GM19468 (cell line): ENCODE results near the gene LAMTOR5.
"Not testable (repeated sequence)": the region's sequence is repeated elsewhere in the genome, so short reads cannot be mapped to it uniquely, and the experiment has no call there.

Source experiments
- ATAC-seq: cut with Tn5 transposase; IDR thresholded peaks from one replicate; pipeline ENCODE4 v1.9.1; 2021; ENCODE audit warnings: mild to moderate bottlenecking, moderate library complexity, moderate number of reproducible peaks; ENCODE audit not compliant: unreplicated experiment; ENCODE audit errors: extremely low read depth

LAMTOR5 gene

GRCh38 chr1:110407260-110408210 is at the start of gene LAMTOR5:
TSS of gene LAMTOR5 (minus strand) at chr1:110407694. CDS start at chr1:110407620, 74 bp downstream.
- peak; percentile 70 for ATAC-seq

GRCh38 chr1:110457206-110457605 is 49.7 kb upstream of the LAMTOR5 start:
- no peak for ATAC-seq

- no peak for ATAC-seq
Observed at GRCh38 chr1:110455151-110455550, 47.7 kb upstream of the LAMTOR5 start.

- no peak for ATAC-seq
Observed at GRCh38 chr1:110454328-110454727, 46.8 kb upstream of the LAMTOR5 start.

GRCh38 chr1:110453829-110454228 is 46.3 kb upstream of the LAMTOR5 start:
- ATAC-seq = no peak

GRCh38 chr1:110452330-110452729 is 44.8 kb upstream of the LAMTOR5 start:
- no peak for ATAC-seq

GRCh38 chr1:110450929-110451328 is 43.4 kb upstream of the LAMTOR5 start, which contains the start of gene PROK1:
TSS of gene PROK1 (plus strand) at chr1:110451149. CDS start at chr1:110451217, 68 bp downstream.
- ATAC-seq = no peak

GRCh38 chr1:110449661-110450651 is 42.5 kb upstream of the LAMTOR5 start:
- no peak for ATAC-seq

GRCh38 chr1:110444561-110444960 is 37.1 kb upstream of the LAMTOR5 start:
- ATAC-seq = no peak

- ATAC-seq = no peak
Observed at GRCh38 chr1:110443451-110443850, 36.0 kb upstream of the LAMTOR5 start.

- ATAC-seq = no peak
Observed at GRCh38 chr1:110441888-110442287, 34.4 kb upstream of the LAMTOR5 start.

- ATAC-seq = no peak
Observed at GRCh38 chr1:110440877-110441276, 33.4 kb upstream of the LAMTOR5 start.

GRCh38 chr1:110439873-110440272 is 32.4 kb upstream of the LAMTOR5 start:
- not testable (repeated sequence) for ATAC-seq

- ATAC-seq = no peak
Observed at GRCh38 chr1:110438893-110439292, 31.4 kb upstream of the LAMTOR5 start.

- ATAC-seq = not testable (repeated sequence)
Observed at GRCh38 chr1:110437645-110438299, 30.3 kb upstream of the LAMTOR5 start.

- ATAC-seq = no peak
Observed at GRCh38 chr1:110436635-110437034, 29.1 kb upstream of the LAMTOR5 start.

- no peak for ATAC-seq
Observed at GRCh38 chr1:110434946-110435345, 27.5 kb upstream of the LAMTOR5 start.

- no peak for ATAC-seq
Observed at GRCh38 chr1:110433803-110434202, 26.3 kb upstream of the LAMTOR5 start.

GRCh38 chr1:110433213-110433612 is 25.7 kb upstream of the LAMTOR5 start:
- ATAC-seq = no peak

GRCh38 chr1:110430901-110431300 is 23.4 kb upstream of the LAMTOR5 start:
- no peak for ATAC-seq
